Daoy (cell line): Measurements from ENCODE around the gene TMEM150A. TPM values are rescaled to one million over a fixed set of nuclear protein-coding genes. Genes with fewer than 3 reads are reported as not detected.
A peak's percentile ranks its signal among the peaks of the same experiment; 100 is the strongest.
"Not testable (repeated sequence)": the region's sequence is repeated elsewhere in the genome, so short reads cannot be mapped to it uniquely, and the experiment has no call there.

Experiments used
- DNase-seq: peaks from one replicate; pipeline ENCODE4 v3.0.0-alpha.2; 2015; ENCODE audit warnings: low read depth
- total RNA-seq: library from RNA; depleted of rRNA; stranded (reverse); fragments of >200 nt; shearing (Covaris generic); gene quantifications from 2 replicates; pipeline ENCODE4 v1.2.3, GENCODE V29; 2014

TMEM150A gene
- total RNA-seq, 1 experiment from 2014 or later: 4.0 TPM

- DNase-seq: no peak
These were observed 7.7 kb downstream of the TMEM150A start for GRCh38 chr2:85594715-85595300.

GRCh38 chr2:85593023-85593422, 9.5 kb downstream of the TMEM150A start:
- DNase-seq: no peak

DNA sequence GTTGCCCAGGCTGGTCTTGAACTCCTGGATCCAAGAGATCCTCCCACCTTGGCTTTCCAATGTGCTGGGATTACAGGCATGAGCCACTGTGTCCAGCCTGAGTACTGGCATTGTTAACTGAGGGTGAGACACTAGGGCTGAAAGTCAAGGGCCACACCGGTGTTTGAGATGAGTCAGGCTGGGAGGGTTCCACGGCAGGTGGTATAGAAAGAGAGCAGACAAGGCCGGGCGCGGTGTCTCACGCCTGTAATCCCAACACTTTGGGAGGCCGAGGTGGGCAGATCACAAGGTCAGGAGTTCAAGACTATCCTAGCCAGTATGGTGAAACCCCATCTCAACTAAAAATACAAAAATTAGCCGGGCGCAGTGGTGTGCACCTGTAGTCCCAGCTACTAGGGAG, 10.2 kb downstream of the TMEM150A start:
- not testable (repeated sequence) for DNase-seq

- DNase-seq: no peak
These were observed 10.9 kb downstream of the TMEM150A start for GRCh38 chr2:85591563-85591962.

GRCh38 chr2:85590950-85591349, 11.5 kb downstream of the TMEM150A start:
- DNase-seq: no peak

DNA sequence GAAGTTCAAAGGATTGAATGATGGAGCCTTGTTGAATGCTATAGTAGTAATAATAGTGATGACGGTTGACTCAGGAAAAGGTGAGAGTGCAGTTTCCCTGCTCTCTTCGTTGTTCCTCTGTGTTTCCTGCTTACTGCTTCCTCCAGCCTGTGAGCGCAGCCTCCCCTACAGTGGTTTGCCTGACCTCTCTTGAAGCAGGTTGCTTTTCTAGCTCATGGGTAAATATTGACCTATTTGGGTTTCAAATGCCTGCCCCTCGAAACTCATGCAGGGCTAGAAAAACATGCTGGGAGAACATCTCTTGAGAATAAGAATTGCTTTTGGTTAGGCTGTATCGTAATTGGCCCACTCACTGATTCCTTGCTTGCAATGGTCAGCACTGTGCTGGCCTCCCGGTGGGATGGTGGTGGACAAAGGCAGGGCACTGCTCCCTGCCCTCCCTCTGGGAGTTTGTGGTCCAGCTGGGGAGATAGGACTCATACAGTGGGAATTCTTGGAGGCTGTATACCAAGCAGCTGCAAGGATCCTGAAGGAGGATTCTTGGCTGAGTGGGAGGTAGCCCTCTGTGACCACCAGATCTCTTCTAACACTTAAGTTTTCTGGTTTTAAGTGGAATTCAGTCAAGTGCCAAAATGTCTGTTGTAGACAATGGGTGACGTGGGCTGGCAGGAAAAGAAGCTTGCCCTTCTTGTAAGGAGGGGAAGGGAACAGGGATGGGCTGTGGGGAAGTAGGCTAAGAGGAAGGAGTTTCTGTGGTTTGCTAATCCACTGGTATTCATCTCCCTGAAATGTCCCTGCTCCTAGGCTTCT, 12.3 kb downstream of the TMEM150A start:
- DNase-seq: peak; percentile 56

DNA sequence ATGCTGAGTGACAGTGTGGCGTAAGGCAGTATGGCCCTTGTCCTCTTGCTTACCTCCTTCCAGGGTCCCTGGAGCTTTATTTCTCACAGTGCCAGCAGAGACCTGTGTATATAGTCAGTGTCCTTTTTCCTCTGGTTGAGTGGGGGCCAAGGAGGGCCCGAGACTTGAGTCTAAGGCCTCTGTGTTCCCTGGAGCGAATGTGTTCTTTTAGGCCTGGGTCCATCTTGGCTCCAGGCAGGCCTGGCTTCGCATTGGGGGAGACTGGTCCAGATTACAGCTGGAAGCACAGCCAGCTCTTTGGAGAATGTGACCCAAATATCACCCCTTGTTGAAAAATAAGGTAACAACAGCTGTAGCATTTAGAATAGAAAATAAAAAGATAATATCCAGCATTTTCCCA, 13.3 kb downstream of the TMEM150A start:
- DNase-seq: no peak

GRCh38 chr2:85588645-85589044, 13.9 kb downstream of the TMEM150A start:
- DNase-seq: no peak

- DNase-seq: no peak
These were observed 14.3 kb downstream of the TMEM150A start for GRCh38 chr2:85588236-85588635.

DNA sequence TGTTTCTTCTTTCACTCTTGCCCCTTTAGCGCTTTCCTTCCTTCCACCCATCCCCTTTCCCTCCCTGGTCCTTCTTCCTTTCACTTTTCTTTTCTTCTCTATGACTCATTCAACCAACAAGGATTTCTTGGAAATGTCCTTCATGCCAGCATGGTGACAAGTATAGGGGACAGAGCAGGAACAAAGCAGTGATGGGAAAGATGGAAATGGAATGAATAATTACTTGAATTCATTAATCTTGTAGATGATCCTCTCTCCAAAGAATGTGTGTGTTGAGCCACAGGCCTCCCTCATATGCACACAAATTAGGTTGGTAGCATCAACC, 16.8 kb downstream of the TMEM150A start:
- peak; percentile 54 for DNase-seq

DNA sequence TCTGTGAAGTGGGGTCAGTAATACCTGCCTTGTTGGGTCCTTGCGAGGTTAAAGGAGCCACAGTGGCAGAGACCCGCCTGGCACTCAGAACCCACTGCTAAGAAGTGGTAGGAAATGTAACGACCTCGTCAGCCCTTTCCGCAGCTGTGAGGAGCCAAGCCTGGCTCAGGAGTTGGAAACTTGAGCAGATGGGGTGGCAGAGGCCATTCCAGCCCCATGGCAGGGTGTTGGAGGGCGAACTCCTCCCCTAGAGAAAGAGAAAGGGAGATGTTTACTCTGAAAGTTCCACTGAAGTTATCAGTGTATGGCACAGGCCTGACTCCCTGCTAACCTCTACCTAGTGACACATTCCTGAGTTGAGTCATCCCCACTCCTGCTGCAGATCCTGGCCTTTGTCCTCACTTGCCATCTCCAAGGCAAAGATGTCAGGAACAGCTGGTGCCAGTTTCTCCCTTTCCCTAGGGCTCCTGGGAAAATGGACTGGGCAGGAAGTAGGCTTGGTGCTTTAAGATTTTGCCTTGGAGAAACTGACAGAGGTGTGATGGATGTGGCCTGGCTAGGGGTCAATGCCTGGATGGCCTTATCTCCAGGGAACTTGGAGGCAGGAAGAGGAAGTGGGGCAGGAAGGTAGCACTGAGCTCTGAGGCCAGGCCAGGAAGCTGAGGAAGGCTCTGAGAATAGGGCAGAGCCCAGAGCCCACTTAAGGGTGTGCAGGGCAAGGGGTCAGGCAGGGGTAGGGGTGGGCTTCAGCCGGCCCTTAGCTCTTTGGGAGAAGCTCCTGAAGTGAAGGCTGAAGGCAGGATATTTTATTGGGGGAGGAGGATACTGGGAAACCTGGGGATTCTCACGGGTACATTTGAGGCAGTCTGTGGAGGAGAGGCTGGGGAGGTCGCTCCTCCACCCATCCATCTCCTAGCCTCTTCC, 17.4 kb downstream of the TMEM150A start:
- peak; percentile 79 for DNase-seq

DNA sequence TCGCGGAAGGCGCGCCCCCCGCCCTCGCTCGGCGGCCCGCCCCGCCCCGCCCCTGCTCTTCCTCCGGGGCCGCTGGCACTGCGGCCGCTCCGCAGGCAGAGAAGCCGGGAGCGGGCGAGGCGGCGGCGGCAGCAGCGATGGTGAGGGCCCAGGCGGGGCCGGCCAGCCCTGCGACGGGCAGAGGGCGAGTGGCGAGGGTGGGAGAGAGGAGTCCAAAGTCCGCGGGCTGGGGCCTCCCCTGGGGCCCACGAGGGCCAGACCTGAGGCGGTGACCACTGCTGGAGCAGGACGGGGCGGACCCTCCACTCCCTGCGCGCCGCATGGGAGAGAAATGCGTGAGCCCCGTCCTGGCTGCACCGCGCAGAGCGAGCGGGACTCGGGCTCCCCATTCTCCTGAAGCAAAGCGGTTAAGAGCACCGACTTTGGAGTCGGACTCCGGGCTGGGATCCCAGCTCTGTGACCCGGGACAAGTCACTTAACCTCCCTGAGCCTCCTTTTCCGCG, 18.1 kb downstream of the TMEM150A start, which contains the start of gene VAMP5:
Gene VAMP5 (plus strand): TSS at position 78 of the 503 bp plus-strand sequence. CDS start 60 bp downstream, at position 138.
- no peak for DNase-seq

GRCh38 chr2:85583667-85584353, 18.7 kb downstream of the TMEM150A start:
- DNase-seq: no peak

DNA sequence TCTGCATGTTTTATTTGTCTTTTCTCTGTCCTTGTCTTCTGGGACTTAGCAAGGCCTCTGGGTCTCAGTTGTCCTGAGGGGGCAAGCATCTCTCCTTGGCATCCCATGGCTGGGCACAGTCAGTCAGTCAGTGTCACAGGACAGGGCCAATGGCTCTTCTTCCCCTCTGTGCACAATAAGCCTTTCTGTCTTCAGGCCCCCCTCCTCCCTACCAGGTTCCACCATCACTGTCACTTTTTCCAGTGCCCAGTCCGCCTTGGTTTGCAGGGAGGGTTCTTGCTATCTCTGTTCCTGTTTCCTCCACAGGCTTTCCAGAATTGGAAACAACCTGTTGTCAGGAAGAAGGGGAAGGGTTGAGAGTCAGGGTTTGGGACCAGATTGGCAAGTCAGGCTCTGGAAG, 20.0 kb downstream of the TMEM150A start:
- DNase-seq: no peak

DNA sequence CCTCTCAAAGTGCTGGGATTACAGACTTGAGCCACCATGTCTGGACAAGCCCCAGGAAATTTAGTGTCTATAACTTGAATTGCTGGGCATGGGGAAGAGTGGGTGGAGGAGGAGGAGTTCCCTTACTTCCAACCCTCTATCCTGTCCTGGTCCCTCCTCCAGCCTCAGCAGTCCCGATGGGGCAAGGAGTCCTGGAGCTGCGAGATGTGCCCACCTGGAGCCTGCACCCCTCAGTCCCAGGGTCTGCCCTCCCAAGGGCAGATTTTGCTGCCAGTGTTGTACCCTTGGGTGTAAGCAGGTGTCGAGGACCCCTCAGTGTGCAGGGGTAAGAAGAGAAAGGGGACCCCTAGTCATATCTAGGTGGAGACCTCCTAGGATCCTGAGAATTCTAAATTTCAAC, 22.3 kb downstream of the TMEM150A start:
- DNase-seq: no peak

GRCh38 chr2:85579266-85579935, 23.1 kb downstream of the TMEM150A start:
- DNase-seq: no peak

- DNase-seq: no peak
These were observed 24.0 kb downstream of the TMEM150A start for GRCh38 chr2:85578243-85579180.

DNA sequence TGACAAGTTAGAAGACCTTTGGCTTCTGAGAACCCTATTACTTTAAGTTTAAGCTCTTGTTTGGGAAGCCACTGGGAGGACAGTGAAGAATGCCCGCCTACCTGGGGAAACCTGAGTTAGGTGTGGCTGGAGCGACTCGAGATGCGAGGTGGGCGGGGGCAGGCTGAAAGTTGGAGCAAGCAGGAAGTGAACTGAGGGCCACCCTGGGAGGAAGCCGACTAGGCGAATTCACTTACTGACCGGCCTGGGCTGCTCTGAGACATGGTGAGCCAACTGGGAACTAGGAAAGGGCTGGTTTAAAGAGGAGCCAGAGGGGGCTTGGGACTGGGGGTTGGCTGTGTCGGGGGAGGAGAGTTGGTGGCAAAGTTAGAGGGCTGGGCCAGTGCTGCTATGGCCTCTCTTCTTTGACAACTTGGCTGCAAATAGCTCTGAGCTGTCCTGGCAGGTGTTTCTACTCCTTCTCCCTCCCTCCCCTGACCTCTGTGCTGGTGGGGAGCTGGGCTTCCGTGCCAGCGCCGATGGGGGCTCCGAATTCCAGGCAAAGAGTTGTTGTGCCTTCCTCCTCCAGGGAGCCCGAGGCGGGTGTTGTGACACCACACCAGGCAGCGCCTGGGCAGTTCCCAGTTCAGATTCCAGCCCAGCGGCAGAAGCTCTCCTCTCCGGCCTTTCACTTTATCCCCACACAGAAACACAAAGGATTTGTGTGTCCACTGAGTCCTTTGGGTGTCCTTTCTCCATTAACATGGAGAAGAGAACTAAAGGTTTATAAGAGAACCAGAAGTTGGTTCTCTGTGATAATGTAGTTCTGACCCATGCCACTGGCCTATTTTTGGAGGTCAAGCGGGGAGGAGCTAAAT, 24.9 kb downstream of the TMEM150A start, which contains the start of gene VAMP8:
Gene VAMP8 (plus strand): TSS at position 201 of the 857 bp plus-strand sequence. CDS start 61 bp downstream, at position 262.
- peak; percentile 31 for DNase-seq

DNA sequence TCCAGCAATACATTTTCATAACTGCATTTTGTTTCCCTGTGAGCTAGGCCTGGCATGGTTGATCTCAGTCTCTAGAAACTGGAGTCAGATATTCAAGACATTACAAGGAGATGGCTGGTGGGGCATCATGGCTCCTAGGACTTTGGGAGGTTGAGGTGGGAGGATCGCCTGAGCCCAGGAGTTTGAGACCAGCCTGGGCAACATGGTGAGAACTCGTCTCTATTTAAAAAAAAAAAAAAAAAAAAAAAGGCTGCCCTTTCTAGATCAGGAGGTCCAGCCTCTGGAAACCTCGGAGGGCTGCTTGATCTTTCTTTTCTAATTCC, 25.5 kb downstream of the TMEM150A start:
- DNase-seq: no peak
